A673 (cell line): ENCODE results near the gene STYXL1. TPM values are rescaled to one million over a fixed set of nuclear protein-coding genes. Genes with fewer than 3 reads are reported as not detected.
"Not testable (repeated sequence)": the region's sequence is repeated elsewhere in the genome, so short reads cannot be mapped to it uniquely, and the experiment has no call there.

Experiments
- BruUV-seq: library from RNA; stranded (reverse); fragments of 400-500 nt; replicated peaks from 2 replicates; lab custom pipeline; 2021; lab: Mats Ljungman, UMichigan
- CTCF ChIA-PET: fragments of 300-600 bp; sonication (Branson Sonifier 250); formaldehyde crosslinking; loops from one replicate; lab custom pipeline; 2022; ENCODE audit warnings: antibody characterized with exemption; lab: Charles Lee
- POLR2A ChIA-PET: fragments of 300-600 bp; sonication (Branson Sonifier 250); formaldehyde crosslinking; loops from one replicate; lab custom pipeline; 2022; ENCODE audit warnings: antibody characterized with exemption; ENCODE audit not compliant: low non-redundant PET; lab: Charles Lee
- DNase-seq: peaks from one replicate; pipeline ENCODE4 v3.0.0-alpha.2; 2015; ENCODE audit warnings: low spot score
- H3K27ac ChIP-seq: fragments of 200-600 bp; sonication (generic); 2 replicates; pipeline ENCODE4 v1.5.1; 2016; ENCODE audit warnings: mixed run types, low read depth, mild to moderate bottlenecking, mixed read lengths, antibody characterized with exemption, low read length; ENCODE audit not compliant: poor library complexity, severe bottlenecking
- H3K27me3 ChIP-seq: fragments of 200-600 bp; sonication (generic); replicated peaks from 2 replicates; pipeline ENCODE4 v1.6.1; 2017; ENCODE audit warnings: mixed run types, low read depth, mild to moderate bottlenecking, mixed read lengths, antibody characterized with exemption, low read length; ENCODE audit not compliant: insufficient read depth, poor library complexity
- H3K36me3 ChIP-seq: fragments of 200-600 bp; sonication (generic); 2 replicates; pipeline ENCODE4 v1.6.1; 2016; ENCODE audit warnings: mixed run types, mild to moderate bottlenecking, mixed read lengths, antibody characterized with exemption, low read length; ENCODE audit not compliant: insufficient read depth, poor library complexity, severe bottlenecking
- H3K4me1 ChIP-seq: fragments of 200-600 bp; sonication (generic); 2 replicates; pipeline ENCODE4 v1.6.1; 2017; ENCODE audit warnings: mixed run types, mild to moderate bottlenecking, mixed read lengths, antibody characterized with exemption, low read length; ENCODE audit not compliant: insufficient read depth, poor library complexity, severe bottlenecking
- H3K4me3 ChIP-seq: fragments of 200-600 bp; sonication (generic); 2 replicates; pipeline ENCODE4 v1.5.1; 2016; ENCODE audit warnings: low read depth, mixed run types, mild to moderate bottlenecking, mixed read lengths, low read length; ENCODE audit not compliant: poor library complexity, severe bottlenecking
- H3K9me3 ChIP-seq: fragments of 200-600 bp; sonication (generic); 2 replicates; pipeline ENCODE4 v1.6.1; 2016; ENCODE audit warnings: mixed run types, low read depth, mild to moderate bottlenecking, mixed read lengths, antibody characterized with exemption, low read length; ENCODE audit not compliant: poor library complexity, severe bottlenecking
- EZH2 ChIP-seq: fragments of 200-600 bp; sonication (generic); IDR thresholded peaks from 2 replicates; pipeline ENCODE4 v1.6.1; 2017; ENCODE audit warnings: borderline replicate concordance, low read depth, mild to moderate bottlenecking, mixed read lengths, antibody characterized with exemption, low read length; ENCODE audit not compliant: poor library complexity, severe bottlenecking
- intact Hi-C: fragments of 100-400 bp; cut with micrococcal nuclease; formaldehyde crosslinking; loops from one replicate; pipeline ENCODE4 v1.10.0; 2022; ENCODE audit not compliant: unreplicated experiment
- total RNA-seq: library from RNA; stranded (reverse); gene quantifications from 2 replicates; pipeline ENCODE4 v1.2.3, GENCODE V29; 2021
- TF ChIP-seq, protein P1 (sequence below): fragments of 300-800, 200-600 bp; sonication (generic); conservative IDR thresholded peaks from 2 replicates; pipeline ENCODE4 v1.5.1; 2017; ENCODE audit warnings: low read depth, mild to moderate bottlenecking, antibody characterized with exemption, low read length, moderate library complexity, mixed read lengths

The STYXL1 gene
- total RNA-seq, 1 experiment from 2014 or later = 36.3 TPM

DNA sequence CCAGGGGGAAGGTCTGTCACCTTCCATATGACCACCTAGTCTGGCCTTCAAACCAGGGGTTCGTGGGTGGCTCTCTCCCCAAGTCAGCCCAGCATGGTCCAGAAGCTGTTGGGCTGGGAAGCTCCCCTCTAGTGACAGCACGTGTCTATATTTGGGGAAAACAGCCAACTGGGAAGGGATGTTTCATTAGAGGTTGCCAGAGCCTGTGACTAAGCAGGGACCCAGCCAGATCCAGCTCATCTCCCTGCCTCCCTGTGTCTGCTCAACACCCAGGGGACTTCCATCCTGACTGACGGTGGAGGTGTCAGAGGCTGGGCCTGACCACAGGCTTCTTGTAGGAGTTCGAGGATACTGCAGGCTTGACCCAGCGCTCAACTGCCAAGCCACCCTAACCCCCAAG is 10.5 kb downstream of the STYXL1 start:
- intact Hi-C loops = no loop called here
- H3K4me1 ChIP-seq = no peaks in the 10 kb centered on the region
- no peaks in the 10 kb centered on the region for H3K9me3 ChIP-seq
- BruUV-seq = no TSS peak
- POLR2A ChIA-PET = no interaction called here
- no peak for DNase-seq
- H3K4me3 ChIP-seq = no peak overlapping the region
- TF ChIP-seq, protein P1, sequence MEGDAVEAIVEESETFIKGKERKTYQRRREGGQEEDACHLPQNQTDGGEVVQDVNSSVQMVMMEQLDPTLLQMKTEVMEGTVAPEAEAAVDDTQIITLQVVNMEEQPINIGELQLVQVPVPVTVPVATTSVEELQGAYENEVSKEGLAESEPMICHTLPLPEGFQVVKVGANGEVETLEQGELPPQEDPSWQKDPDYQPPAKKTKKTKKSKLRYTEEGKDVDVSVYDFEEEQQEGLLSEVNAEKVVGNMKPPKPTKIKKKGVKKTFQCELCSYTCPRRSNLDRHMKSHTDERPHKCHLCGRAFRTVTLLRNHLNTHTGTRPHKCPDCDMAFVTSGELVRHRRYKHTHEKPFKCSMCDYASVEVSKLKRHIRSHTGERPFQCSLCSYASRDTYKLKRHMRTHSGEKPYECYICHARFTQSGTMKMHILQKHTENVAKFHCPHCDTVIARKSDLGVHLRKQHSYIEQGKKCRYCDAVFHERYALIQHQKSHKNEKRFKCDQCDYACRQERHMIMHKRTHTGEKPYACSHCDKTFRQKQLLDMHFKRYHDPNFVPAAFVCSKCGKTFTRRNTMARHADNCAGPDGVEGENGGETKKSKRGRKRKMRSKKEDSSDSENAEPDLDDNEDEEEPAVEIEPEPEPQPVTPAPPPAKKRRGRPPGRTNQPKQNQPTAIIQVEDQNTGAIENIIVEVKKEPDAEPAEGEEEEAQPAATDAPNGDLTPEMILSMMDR = no peak
- TF ChIP-seq EZH2 = no peak
- H3K27ac ChIP-seq = no peak overlapping the region
- H3K27me3 ChIP-seq = no peaks in the 10 kb centered on the region
- no peaks in the 10 kb centered on the region for H3K36me3 ChIP-seq
- CTCF ChIA-PET = no interaction called here

DNA sequence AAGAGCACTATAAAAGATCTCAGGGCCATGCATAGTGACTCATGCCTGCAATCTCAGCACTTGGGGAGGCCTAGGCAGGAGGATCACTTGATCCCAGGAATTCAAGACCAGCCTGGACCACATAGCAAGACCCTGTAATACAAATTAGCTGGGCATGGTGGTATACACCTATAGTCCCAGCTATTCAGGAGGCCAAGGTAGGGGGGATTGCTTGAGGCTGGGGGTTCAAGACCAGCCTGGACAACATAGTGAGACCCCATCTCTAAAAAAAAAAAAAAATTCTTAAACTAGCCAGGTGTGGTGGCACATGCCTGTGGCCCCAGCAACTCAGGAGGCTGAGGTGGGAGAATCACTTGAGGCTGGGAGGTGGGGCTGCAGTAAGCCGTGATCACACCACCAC is 15.8 kb downstream of the STYXL1 start:
- DNase-seq = no peak
- CTCF ChIA-PET = no interaction called here
- intact Hi-C loops = no loop called here
- Histone ChIP-seq H3K36me3 (no peaks in the 10 kb centered on the region), H3K4me1 (no peaks in the 10 kb centered on the region), H3K9me3 (no peaks in the 10 kb centered on the region), H3K4me3 (no peak overlapping the region), H3K27me3 (no peaks in the 10 kb centered on the region), H3K27ac (no peak overlapping the region)
- TF ChIP-seq EZH2 = no peak
- TF ChIP-seq, protein P1 = no peak
- BruUV-seq = no TSS peak
- POLR2A ChIA-PET = no interaction called here

DNA sequence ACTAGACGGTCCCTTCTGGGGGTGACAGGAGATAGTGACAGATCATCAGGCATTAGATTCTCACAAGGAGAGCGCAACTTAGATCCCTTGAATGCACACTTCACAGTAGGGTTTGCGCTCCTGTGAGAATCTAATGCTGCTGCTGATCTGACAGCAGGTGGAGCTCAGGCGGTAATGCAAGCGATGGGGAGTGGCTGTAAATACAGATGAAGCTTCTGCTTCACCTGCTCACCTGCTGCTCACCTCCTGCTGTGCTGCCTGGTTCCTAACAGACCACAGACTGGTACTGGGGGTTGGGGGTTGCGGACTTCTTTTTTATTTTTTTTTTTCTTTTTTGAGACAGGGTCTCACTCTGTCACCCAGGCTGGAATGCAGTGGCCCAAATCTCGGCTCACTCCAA is 18.1 kb downstream of the STYXL1 start:
- H3K27ac ChIP-seq, CTCF ChIA-PET, DNase-seq, H3K36me3 ChIP-seq, H3K9me3 ChIP-seq, intact Hi-C loops, BruUV-seq, H3K4me3 ChIP-seq, H3K27me3 ChIP-seq, H3K4me1 ChIP-seq, POLR2A ChIA-PET: not testable (repeated sequence)

DNA sequence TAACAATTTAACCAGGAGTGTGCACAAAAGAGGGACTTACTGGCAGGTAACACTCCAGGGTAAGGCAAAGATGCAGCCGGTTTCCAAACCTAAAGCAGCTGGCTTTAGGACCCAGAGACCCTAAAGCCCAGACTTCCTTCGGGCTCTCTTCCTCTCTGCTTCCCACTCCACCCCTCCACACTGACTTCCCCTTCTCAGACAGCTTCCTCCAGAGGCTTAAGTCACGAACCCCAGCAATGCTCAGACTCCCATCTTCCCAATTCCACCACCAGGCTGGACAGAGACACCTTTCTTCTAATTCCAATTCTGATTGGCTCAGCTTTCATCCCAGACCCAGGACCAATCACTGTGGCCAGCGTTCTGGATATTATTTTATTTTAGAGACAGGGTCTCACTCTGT is 24.8 kb downstream of the STYXL1 start:
- no TSS peak for BruUV-seq
- Histone ChIP-seq H3K4me1 (no peaks in the 10 kb centered on the region), H3K9me3 (no peaks in the 10 kb centered on the region), H3K27me3 (no peaks in the 10 kb centered on the region), H3K36me3 (peaks cover 5% of the 10 kb centered on the region), H3K27ac (no peak overlapping the region), H3K4me3 (no peak overlapping the region)
- POLR2A ChIA-PET = no interaction called here
- CTCF ChIA-PET = no interaction called here
- TF ChIP-seq, protein P1 = no peak
- no peak for TF ChIP-seq EZH2
- DNase-seq = no peak
- intact Hi-C loops = no loop called here
